Stimulated activated CD8-positive, alpha-beta memory T cell treated with anti-CD3 and anti-CD28 coated beads, Interleukin-4, amount 100 ng/mL, for 24 hours (primary cell): Measurements from ENCODE around the gene VEGFB.

Experiments
- DNase-seq: peaks from one replicate; pipeline ENCODE4 v3.0.0-alpha.2; 2020; ENCODE audit warnings: low read depth

Gene VEGFB

GRCh38 chr11:64262271-64263002 lies 28.1 kb downstream of the VEGFB start:
- DNase-seq: no peak

DNA sequence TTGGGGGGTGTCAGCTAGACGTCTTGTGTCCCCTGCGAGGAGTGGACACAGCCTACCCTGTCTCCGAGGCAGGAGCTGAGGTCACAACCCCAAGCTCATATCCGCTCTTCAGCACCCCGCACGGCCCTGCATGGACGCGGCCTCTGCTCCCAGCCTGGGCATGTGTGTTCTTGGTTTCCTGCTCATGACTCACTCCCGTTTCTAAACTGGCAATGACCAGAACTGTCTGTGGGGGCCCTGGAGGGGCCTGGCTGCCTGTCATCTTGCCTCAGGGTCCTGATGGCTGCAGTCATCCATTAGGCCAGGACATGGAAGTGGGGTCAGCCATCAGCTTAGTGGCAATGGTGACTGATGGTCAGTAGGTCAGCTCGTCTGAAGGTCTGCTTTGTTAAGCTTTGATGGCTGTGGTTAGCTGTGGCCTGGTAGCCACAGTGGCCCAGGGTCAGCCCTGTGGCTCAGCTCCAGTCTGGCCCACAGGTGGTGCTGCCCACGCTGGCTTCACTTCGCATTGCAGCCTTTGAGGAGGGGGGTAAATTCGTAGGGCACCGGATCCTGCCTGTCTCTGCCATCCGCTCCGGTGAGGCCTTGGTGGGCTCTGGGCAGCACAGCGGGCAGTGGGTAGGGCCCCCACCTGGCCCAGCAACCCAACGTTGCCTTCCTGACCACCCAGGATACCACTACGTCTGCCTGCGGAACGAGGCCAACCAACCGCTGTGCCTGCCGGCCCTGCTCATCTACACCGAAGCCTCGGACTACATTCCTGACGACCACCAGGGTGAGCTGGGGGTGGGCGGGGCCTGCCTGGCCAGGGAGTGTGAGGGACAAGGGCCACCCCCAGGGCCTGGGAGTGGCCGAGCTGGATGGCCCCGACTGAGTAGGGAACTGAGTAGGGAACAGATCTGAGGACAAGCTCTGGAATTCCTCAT lies 28.9 kb downstream of the VEGFB start:
- DNase-seq: no peak

GRCh38 chr11:64263947-64264317 lies 29.5 kb downstream of the VEGFB start:
- DNase-seq: no peak

DNA sequence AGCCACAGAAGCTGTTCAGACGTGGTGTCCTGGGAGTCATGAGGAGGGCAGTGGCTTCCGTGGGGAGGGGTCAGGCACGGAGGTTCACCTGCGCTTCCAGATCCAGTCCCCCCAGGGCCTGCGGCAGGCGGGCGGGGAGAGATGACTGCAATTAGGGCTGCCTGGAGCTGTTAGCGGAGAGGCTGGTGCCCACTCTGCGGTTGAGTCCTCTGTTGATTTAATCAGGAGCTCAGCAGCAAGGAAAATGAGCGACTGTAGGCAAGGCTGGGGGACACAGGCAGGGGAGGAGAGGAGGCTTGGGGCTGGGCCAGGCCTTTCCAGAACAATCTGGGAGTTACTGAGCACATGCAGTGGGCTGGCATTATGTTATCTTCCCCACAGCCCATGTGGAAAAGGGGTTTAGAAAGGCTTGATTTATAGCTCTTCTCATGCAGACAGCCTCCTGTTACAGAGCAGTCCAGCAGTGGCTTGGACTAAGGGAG lies 30.0 kb downstream of the VEGFB start:
- DNase-seq: no peak

- no peak for DNase-seq
Observed at GRCh38 chr11:64265176-64266160, 31.1 kb downstream of the VEGFB start.

GRCh38 chr11:64266339-64266738 lies 32.0 kb downstream of the VEGFB start:
- DNase-seq: no peak

GRCh38 chr11:64267207-64267945 lies 33.0 kb downstream of the VEGFB start:
- no peak for DNase-seq

GRCh38 chr11:64268025-64268892 lies 33.9 kb downstream of the VEGFB start:
- no peak for DNase-seq

DNA sequence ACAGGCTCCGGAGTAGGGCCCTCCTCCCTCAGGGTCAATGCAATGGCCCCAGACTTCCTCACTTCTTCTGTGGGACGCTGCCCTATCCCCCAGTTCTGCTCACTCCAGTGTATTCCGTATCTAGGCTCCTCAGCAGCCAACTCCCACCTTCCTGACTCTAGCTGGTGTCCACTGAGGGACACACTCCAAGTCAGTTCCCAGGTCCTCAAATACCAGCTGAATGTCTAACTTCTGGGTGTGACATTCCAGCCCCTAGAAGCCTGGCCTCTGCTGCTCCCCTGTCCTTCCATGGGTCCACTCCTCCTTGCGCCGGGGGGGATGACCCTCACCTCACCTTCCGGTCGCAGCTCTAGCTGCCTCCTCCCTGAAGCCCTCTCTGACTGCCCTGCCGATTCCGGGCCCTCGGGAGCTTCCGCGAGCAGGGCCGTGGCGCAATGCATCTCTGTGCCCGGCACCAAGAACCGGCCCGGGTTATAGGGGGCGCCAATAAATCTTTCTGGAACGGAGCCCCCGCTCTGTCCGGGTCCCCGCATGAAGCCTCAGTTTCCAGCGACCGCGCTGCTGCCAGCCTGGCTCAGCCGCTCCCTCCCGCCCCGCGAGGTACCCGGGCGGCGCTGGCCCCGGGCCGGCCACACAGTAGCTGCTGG lies 34.6 kb downstream of the VEGFB start:
- peak; percentile 35 for DNase-seq

- peak; percentile 97 for DNase-seq
Observed at GRCh38 chr11:64269540-64270220, 35.3 kb downstream of the VEGFB start.

DNA sequence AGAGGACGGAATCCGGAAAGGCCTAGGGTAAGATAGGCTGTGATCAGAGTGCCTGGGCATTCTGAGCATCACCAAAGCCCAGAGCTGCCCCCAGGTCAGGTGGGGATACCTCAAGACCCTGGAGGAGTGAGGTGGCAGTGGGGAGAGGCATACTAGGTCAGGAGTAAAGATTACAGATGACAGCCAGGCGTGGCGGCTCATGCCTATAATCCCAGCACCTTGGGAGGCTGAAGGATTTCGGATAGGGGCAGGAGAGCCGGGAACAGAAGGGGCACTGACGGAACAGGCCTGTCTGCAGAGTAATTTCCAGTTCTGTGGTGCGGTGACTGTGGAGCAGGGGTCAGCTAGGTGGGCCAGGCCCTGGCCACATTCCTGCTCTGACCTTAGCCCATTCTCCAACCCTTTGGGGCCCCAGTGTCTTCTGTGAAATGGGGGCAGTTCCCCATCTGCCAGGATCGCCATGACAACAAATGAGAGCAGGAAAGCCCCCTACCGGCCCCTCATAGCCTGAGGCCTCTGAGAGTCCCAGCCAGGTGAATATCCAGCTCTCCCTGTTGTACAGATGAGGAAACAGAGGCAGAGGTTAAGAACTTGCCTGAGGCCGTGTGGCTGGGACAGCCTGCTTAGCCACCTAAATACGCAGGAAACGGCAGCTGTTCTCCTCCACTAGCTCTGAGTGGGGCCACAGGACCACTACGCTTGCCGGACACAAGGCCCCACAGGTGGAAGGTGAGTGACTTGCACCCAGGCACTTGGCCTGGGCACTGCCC lies 40.8 kb downstream of the VEGFB start:
- DNase-seq: no peak

- DNase-seq: no peak
Observed at GRCh38 chr11:64275841-64276240, 41.5 kb downstream of the VEGFB start.

- DNase-seq: no peak
Observed at GRCh38 chr11:64276653-64277431, 42.5 kb downstream of the VEGFB start.

DNA sequence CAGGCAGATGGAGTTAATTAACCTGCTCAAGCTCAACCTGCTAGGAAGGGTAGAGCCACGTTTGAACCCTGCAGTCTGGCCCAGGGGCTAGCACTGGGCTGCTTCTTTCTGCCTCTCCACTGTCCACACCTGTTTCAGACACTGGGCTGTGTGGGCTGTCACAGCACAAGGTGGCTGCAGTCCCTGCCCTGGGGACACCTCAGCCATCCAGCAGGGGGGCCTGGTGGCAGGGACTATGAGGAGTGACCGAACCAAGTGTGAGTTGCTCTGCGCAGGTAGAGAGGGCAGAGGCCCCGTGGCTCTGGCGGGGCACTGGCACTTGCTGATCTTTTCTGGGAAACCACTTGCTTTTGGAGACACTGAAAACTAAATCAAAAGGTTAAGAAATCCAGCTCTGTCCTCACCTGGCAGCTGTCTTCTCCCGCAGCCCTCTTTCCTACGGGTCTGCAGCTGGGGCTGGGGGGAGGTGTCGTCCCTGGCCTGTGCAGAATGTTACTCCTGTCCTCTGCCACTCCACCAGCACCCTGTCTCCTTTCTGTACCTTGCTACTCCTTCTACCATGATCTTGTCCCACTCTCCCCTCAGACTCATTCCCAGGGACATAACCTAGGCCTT lies 44.3 kb downstream of the VEGFB start:
- DNase-seq: no peak

GRCh38 chr11:64281957-64282770 lies 47.8 kb downstream of the VEGFB start:
- DNase-seq: no peak

DNA sequence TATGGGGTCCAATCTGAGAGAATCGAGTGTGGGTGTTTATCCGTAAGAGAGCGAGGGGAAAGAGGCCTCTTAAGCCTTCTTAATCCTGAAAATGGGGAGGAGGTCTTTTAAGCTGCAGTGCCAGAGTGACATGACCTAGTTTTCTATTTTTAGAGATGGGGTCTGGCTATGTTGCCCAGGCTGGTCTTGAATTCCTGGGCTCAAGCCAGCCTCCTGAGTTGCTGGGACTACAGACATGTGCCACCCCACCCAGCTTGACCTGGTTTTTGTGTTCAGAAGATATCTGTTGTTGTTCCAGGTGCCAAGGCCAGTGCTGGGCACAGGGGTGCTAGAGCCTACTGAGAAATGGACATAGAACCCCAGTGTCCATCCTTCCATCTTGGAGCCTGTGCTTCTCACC lies 48.7 kb downstream of the VEGFB start:
- no peak for DNase-seq
